GM23338 (cell line): ENCODE results near the gene IDH3A. TPM values are rescaled to one million over a fixed set of nuclear protein-coding genes. Genes with fewer than 3 reads are reported as not detected.

Source experiments
- CTCF ChIP-seq, 2 experiments: fragments of 200-600 bp in 1 of 2; sonication (generic) in 1 of 2; conservative IDR thresholded peaks; 2 replicates each; pipeline versions ENCODE4 v1.5.1 to v1.6.1; 2016 to 2017; ENCODE audit warnings: antibody characterized with exemption in 2 of 2, low read depth in 2 of 2, mild to moderate bottlenecking in 2 of 2, moderate library complexity in 1 of 2
- EZH2phosphoT487 ChIP-seq: fragments of 200-600 bp; sonication (generic); IDR thresholded peaks from one replicate; pipeline ENCODE4 v1.8.1; 2018; ENCODE audit warnings: antibody characterized with exemption; ENCODE audit not compliant: unreplicated experiment
- POLR2AphosphoS5 ChIP-seq: IDR thresholded peaks from 2 replicates; pipeline ENCODE4 v1.6.1; 2016; ENCODE audit warnings: antibody characterized with exemption, low read depth
- ZNF331 ChIP-seq: fragments of 250-450 bp; sonication (Bioruptor Pico); IDR thresholded peaks from 2 replicates; pipeline ENCODE4 v1.5.0; 2020; ENCODE audit warnings: low read depth, mild to moderate bottlenecking, moderate library complexity
- ZNF462 ChIP-seq: fragments of 250-450 bp; sonication (Bioruptor Pico); IDR thresholded peaks from 2 replicates; pipeline ENCODE4 v1.5.0; 2020; ENCODE audit warnings: mild to moderate bottlenecking, moderate library complexity
- polyA plus RNA-seq: library from polyadenylated mRNA; unstranded; fragments of >200 nt; fragmentation: Nextera tagmentation; extraction: Ambion mirVana; gene quantifications from 2 replicates; pipeline ENCODE4 v1.2.1, GENCODE V29; 2016
- total RNA-seq: library from RNA; depleted of rRNA; stranded (reverse); fragments of >200 nt; shearing (Covaris generic); gene quantifications from 2 replicates; pipeline ENCODE4 v1.2.3, GENCODE V29; 2014

Gene IDH3A
- total and polyA plus RNA-seq, 2 experiments from 2014 or later, result 24.1 to 41.6 TPM

- TF ChIP-seq EZH2phosphoT487 (no peak), CTCF (conservative IDR thresholded peaks at IDR 0.05; ENCODE audit: low read depth in 2 of 2) (no peak), ZNF462 (CRISPR knock-in tag) (no peak), POLR2AphosphoS5 (no peak), ZNF331 (no peak)
Observed at GRCh38 chr15:78130466-78131294, 18.5 kb upstream of the IDH3A start (continued).
